Stimulated activated CD4-positive, alpha-beta T cell treated with anti-CD3 and anti-CD28 coated beads, Interleukin-15, amount 100 ng/mL, for 1 hour (primary cell): Measurements from ENCODE around the gene NANOS2.
A peak's percentile ranks its signal among the peaks of the same experiment; 100 is the strongest.

Source experiments
- DNase-seq, 2 donors: peaks; one replicate each; pipeline ENCODE4 v3.0.0-alpha.2; 2020; ENCODE audit warnings: low read depth in 1 of 2, low spot score in 1 of 2

NANOS2 gene

DNA sequence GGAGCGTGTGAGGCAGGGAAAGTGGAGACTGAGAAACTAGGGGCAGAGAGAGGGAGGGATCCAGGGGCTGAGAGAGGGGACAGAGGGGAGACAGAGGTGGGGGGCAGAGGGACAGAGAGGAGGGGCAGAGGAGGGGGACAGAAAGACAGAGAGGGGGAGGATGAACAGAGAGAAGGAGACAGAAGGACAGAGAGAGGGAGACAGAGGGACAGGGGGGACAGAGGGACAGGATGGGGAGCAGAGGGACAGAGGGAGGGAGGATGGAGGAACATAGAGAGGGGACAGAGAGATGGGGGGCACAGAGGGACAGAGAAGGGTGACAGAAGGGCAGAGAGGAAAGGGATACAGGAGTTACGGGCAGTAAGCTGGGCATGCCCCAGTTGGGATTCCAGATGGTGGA is 14.7 kb upstream of the NANOS2 start:
- no peak for DNase-seq

DNA sequence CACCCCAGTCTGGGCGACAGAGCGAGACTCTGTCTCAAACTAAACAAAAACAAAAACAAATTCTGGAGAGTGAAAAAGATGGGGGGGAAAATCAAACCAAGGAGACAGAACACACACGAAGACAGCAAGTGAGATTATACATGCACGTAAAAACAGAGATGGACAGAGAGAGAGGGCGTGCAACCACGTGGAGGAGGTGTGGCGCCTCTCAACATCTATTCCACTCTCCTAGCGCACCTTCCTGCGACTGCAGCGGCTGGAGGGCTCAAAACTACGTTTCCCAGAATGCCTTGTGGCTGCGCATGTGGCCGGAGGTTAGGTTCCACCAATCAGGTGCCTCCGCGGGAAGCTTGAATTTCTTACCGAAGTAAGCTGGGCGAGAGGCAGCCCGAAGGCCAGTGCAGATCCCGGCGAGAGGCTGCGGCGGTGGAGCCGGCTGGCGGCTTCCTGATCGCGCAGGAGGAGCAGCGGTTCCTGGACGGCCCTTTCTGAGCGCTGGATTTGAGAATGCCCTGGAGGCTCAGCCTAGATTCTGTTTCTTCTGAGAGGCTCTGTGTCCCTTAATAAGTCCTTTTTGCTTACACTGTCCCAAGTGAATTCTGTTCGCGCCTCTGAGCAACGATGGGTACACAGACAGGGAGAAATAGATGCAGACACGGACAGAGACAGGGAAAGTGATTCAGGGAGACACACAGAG is 13.1 kb upstream of the NANOS2 start:
- DNase-seq, result peak; percentile 68

DNA sequence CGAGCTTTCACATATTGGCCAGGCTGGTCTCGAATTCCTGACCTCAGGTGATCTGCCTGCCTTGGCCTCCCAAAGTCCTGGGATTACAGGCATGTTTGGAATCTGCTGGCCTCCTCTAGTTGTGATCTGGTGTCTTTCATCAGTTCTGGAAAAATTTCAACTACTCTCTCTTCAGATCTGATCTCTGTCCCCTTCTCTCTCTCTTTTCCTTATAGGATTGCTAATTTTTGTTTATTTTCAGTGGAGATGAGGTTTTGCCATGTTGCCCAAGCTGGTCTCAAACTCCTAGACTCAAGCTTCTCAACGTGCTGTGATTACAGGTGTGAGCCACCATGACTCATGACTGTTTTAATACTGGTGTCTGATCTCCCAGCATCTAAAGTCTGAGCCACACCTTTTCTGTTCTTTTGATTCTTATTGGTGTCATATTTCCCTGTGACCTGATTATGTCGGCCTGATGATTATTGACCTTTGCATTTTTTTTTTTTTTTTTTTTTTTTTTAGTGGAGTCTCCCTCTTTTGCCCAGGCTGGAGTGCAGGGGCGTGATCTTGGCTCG is 10.4 kb upstream of the NANOS2 start:
- DNase-seq, result no peak

DNA sequence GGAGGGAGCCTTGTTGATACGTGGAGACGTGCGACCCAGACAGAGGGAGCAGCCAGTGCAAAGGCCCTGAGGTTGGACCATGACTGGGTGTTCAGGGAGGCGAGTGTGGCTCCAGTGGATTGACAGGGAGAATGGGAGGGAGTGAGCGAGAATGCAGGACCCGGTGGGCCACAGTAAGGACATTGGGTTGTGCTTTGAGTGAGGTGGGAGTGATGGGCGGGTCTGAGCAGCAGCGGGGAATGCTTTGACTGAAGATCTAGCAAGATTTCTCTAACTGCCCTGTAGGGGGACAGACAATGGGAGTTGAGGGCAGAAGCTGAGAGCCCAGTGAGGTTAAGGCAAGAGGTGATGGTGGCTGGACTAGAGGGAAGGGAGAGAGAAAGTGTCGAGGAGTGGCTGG is 7.7 kb upstream of the NANOS2 start:
- DNase-seq, result no peak

DNA sequence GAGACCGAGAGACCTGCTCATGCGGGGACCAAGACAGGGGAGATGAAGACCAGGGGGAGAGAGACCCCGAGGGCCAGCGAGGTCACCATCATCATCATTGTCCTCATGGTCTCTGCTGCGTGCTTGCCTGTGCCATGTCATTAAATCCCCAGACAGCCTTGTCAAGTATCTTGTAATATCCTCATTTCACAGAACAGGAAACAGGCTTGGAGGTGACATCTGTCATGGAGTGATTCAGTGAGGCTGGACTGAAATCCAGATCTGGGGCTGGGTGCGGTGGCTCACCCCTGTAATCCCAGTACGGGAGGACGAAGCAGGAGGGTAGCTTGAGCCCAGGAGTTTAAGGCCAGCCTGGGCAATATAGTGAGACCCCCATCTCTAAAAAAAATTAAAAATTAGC is 5.9 kb upstream of the NANOS2 start:
- no peak for DNase-seq

DNA sequence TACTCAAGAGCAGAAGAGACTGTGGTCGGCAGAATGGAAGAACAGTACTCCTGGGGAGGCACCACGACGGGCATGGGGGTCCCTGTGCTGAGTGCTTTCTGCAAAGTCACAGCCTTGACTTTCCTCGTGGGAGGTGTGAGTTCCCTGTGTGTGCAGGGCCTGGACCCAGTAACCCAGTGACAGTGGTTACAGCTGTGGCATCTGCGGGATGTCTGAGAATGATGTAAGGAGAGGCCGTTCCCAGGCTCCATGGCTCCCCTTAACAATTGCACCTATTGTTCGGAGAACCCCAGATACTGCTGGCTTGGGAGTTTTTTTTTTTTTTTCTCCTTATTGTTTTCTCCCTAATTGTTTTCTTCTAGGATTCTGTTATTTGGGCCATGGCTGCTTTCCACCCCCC is 5.1 kb upstream of the NANOS2 start:
- DNase-seq, result no peak

DNA sequence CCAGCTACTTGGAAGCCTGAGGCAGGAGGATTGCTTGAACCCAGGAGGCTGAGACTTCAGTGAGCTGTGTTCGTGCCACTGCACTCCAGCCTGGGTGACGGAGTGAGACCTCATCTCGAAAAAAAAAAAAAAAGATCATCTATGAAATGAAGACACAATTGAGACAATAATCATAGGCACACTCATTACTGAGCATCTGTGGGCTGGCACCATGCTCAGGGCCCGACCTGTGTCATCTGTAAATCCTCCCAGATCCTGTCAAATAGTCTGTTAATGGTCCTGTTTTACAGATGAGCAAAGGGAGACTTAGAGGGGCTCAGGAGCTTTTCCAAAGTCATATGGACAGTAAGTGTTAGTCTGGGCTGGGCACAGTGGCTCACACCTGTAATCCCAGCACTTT is 4.1 kb upstream of the NANOS2 start:
- DNase-seq, result no peak

DNA sequence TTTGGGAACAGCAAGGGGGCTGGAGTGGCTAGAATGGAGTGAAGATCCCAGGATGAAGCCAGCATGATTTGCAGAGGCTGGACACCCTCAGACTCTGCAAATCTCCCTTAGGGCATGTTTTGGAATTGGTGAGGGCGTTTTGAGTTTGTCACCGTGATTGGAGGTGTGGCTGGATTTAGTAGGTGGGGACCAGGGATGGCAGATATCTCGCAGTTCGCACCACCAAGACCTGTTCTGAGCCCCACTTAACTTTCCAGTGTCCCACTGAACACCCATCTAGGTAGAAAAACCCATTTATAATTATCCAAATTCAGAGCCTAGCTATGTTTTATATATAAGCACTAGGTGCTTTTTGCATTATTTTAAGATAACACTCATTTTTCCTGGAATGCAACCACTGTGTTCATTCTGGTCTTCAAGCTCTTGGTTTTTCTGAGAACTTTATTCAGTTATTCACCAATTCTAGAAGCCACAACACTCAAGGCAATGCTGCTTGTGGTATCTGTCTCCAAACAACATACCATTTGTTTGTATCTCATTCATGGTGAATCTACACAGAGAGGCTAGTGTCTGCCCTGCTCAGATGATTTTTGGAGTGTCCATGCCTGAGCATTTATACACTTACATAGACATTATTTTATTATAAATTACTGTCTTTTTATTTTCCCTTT is 3.0 kb upstream of the NANOS2 start:
- DNase-seq, result no peak

DNA sequence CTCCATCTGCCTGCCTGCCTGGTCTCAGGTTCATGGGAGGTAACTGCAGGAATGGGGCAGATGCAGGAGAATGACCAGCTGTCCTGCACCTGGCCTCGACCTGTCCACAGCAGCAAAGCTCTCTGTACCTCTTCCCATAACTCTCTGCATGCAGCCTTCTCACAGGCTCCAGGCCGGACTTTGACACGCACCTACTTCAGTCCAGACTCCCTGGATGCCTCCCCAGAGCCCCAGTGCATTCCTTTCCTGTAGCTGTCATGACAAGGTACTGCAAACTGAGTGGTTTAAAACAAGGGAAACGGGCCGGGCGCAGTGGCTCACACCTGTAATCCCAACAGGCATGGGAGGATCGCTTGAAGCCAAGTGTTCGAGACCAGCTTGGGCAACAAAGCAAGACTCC is 3.3 kb downstream of the NANOS2 start:
- no peak for DNase-seq

DNA sequence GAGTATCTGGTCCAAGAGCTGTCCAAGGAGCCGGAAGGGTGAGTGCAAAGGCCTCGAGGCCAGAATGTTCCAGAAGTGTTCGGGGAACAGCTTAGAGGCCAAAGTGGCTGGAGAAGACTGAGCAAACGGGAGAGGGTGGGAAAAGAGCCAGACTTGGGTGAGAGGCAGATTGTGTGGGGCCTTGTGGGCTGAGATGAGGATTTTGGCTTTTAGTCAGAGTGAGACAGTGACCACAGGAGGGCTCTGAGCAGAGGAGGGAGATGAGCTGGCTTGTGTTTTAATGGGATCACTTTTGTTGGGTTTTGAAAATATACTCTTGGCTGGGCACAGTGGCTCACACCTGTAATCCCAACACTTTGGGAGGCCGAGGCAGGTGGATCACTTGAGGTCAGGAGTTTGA is 5.6 kb downstream of the NANOS2 start:
- DNase-seq, result no peak

DNA sequence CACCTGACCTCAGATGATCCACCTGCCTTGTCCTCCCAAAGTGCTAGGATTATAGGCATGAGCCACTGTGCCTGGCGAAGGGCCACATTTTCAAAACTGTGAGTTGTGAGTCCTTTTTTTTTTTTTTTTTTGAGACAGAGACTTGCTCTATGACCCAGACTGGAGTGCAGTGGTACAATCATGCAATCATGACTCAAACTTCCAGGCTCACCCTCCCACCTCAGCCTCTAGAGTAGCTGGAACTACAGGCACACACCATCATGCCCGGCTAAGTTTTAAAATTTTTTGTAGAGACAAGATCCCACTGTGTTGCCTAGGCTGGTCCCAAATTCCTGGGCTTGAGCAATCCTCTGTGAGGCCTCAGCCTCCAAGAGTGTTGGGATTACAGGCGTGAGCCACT is 8.4 kb downstream of the NANOS2 start:
- DNase-seq, result no peak

DNA sequence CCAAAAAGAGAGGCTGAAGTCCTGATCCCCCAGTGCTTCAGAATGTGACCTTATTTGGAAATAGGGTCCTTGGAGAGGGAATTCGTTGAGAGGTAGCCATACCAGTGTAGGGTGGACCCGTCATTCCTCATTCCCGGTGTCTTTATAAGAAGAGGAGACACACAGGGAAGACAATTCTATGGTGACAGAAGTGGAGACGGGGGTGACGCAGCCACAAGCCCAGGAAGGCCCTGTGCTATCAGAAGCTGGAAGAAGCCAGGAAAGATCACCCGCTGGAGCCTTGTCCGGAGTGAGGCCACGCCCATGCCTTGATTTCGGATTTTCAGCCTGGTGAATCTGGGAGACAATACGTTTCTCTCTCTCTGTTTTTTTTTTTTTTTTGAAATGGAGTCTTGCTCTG is 9.6 kb downstream of the NANOS2 start:
- DNase-seq, result no peak

DNA sequence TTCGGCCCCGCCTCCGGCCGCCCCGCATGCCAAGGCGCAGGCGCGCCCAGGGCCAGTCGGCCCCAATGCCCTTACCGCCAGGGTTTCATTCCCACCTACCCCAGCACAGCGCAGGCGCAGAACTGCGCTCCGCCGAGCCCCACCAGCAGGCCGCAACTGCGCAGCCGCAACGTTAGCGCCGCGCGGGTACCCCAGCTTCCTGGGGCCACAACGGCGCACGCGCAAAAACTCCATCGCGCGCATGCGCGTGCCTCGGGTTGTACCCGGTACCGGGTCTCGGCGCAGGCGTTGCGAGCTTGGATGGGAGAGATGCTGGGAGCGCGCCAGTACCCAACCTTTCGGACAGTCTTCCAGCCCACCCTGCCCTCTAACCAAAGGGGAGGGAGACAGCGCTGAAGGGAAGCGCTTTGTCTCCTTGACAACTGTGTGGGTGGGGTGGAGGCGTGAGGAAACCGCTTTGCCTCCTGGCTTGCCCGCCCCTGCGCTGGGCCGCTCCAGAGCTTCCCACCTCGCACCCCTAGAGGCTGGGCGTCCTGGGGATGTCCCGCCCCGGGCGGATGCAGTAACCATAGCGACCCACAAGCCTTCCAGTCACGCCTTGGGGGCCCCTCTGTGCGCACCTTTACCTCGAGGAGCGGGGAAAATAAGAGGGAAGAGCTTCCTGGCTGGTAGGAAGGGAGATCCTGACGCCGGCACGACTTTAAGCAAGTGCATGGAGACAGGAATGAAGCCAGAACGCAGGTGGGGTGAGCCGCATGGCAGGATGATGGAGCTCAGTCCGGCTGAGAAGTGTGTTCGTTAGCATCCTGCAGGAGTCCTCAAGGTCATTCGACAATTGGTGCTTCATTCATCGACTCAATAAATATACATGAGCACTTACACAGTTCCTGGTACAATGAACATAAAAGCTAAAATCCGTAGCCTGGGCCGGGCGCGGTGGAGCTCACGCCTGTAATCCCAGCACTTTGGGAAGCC is 11.6 kb downstream of the NANOS2 start:
- peak; percentile 100 for DNase-seq

DNA sequence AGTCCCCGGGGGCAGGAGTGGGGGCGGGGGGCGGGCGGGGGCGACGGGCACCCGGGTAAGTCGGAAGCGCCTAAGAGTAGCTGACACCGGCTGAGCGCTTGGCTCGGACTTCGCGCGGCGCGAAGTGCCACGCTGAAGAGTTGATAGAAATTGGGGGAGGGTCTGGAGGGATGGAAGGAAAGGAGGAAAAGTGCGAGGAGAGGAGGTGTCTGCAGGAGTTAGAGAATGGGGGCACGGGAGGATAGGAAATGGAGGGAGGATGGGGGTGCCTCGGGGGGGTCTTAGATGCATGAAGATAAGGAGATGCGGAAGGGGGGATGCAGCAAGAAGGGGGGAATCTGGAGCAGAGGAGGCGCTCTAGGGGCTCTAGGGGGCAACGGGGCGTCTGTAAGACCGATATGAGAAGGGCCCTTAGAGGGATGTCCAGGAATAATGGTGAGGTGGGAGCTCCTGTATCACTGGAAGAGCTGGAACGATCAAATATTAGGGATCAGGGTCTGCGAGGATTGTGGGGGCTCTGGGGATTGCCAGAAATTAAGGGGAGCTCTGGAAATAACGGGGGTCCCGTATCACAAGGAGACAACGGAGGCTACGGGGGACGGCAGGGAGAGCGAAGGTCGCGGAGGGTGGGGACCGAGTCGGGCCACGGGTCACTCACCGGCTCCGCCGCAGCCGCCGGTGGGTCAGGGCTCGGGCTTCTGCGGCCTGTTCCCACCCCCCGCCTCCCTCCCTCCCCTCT is 12.5 kb downstream of the NANOS2 start, which contains the start of gene MYPOP:
Gene MYPOP (minus strand): TSS at position 702 of the 739 bp plus-strand sequence. CDS start 840 bp downstream, outside the sequence.
- DNase-seq, result no peak

DNA sequence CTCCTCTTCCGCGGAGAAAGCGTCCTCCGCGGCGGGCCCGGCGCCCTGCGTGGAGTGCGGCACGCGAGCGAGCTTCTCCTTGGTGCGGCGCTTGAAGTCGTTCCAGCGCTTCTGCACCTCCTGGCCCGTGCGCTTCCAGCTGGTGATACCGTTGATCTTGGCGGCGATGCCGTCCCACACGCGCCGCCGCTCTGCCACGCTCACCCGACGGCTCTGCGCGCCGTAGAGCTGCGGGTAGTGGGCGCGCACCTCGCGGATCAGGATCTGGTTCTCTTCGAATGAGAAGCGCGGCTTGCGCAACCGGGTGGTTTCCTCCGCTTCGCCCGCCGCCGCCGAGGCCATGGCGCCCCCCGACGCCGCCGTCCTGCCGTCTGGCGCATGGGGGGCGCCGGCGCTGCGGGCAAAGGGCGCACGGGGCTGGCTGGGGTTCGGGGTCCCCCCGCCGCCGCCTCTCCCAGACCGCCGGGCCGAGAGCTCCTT is 13.1 kb downstream of the NANOS2 start:
- no peak for DNase-seq

DNA sequence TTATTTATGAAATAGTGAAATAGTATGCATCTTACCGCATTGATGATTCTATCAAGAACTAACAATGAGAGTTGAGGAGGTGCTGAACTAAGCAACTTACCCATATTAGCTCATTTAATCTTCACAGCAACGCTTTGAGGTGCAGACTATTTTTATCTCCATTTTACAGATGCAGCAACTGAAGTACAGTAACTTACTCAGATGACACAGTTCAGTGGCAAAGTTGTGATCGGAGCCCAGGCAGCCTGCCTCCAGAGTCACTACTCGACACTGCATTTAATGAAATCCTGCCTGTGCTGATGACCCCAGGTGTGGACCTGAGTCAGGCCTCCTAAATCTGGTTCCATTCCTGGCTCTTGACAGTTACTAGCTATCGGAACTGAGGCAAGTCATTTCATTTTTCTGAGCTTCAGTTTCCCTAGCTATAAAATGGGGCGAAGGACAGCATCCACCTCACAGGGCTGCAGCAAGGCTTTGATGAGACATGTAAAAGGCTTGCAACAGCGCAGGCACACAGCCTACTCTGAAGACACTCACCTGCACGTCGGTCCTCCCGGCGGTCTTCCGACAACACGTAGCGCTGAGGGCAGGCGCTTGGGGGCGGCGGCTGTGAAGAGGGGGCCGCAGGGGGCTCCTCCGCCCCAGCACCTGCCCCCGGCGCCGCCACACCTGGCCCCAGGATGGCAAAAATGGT is 13.7 kb downstream of the NANOS2 start:
- DNase-seq, result no peak

DNA sequence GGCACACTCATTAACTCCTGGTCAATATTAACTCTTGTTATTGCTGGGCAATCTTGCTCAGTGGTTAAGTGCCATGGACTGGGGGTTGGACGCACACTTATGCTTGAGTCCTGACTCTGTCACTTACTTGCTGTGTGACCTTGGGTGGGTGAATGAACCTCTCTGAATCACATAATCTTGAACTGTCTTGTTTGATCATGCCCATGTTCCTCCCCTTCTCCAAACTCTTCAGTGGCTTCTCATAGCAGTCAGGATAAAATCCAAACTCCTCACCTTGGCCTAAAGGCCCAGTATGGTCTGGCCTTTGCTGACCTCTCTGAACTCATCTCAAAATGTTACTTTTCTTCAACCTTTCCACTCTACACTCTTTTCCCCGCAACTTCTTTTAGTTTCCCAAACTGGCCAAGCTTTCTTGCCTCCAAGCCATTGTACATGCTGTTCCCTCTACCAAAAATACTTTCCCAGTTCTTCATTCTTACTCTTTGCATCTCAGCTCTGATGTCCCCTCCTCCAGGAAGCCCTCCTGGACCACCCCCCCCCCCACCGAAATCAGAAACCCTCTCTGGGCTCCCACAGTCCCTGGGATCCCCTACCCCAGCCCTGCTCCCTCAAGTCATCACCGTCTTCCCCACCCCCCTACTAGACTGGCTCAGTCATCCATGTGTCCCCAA is 14.5 kb downstream of the NANOS2 start:
- no peak for DNase-seq

DNA sequence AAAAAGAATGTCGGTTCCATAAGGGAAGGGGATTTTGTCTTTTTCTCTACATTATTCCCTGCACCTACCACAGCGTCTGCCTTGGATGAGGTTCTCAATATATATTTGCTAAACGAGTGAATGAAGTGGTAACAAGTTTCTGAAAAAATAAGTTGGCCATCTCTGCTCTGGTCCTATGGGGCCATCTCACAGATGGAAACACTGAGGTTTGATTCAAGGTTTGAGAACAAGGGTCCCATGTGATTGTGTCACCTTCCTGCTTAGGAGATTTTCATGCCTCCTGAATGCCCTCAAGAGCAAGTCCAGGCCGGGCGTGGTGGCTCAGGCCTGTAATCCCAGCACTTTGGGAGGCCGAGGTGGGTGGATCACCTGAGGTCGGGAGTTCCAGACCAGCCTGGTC is 15.3 kb downstream of the NANOS2 start:
- no peak for DNase-seq

DNA sequence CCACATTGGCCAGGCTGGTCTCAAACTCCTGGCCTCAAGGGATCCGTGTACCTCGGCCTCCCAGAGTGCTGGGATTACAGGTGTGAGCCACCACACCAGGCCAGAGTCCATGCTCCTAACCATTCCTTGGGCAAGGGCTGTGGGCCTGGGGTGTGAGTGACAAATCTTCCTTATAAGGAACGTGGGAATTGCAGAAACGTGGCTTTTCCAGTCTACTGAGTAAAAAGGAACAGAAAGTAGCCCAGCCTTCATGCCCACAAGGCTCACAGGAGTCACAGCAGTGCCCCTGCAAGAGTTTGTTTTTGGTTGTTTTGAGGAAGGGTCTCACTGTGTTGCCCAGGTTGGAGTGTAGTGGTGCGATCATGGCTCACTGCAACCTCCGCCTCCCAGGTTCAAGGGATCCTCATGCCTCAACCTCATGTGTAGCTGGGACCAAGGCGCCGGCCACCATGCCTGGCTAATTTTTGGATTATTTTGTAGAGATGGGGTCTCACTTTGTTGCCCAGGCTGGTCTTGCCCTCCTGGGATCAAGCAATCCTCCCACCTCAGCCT is 17.2 kb downstream of the NANOS2 start:
- DNase-seq, result no peak
